ENCODE results near the gene CYP3A4.

GRCh38 chr7:99768471-99768870, 15.5 kb downstream of the CYP3A4 start:
- no peak for TF ChIP-seq POLR2AphosphoS5 (IDR thresholded peaks at IDR 0.05; ENCODE audit: low read depth, low read length)
- TF ChIP-seq TAF1 (IDR thresholded peaks at IDR 0.05; ENCODE audit: low read depth, low read length): no peak
- TF ChIP-seq POLR2A (IDR thresholded peaks at IDR 0.05; ENCODE audit: low read depth, low read length): no peak
